HG02852 (cell line): ENCODE measurements around the gene EPN3.

ENCODE experiments used
- ATAC-seq: cut with Tn5 transposase; IDR thresholded peaks from one replicate; pipeline ENCODE4 v1.9.1; 2021; ENCODE audit warnings: mild to moderate bottlenecking, moderate library complexity; ENCODE audit not compliant: unreplicated experiment

The EPN3 gene

GRCh38 chr17:50585346-50585745 lies 52.8 kb downstream of the EPN3 start:
- ATAC-seq, result no peak

GRCh38 chr17:50585891-50586290 lies 53.4 kb downstream of the EPN3 start:
- no peak for ATAC-seq

GRCh38 chr17:50586421-50587247 lies 54.1 kb downstream of the EPN3 start:
- no peak for ATAC-seq

GRCh38 chr17:50587571-50587970 lies 55.0 kb downstream of the EPN3 start:
- no peak for ATAC-seq

- no peak for ATAC-seq
These were observed 56.0 kb downstream of the EPN3 start for GRCh38 chr17:50588391-50589049.

- no peak for ATAC-seq
These were observed 56.7 kb downstream of the EPN3 start for GRCh38 chr17:50589095-50589705.

- no peak for ATAC-seq
These were observed 58.6 kb downstream of the EPN3 start for GRCh38 chr17:50590946-50591737.

- ATAC-seq, result no peak
These were observed 60.8 kb downstream of the EPN3 start for GRCh38 chr17:50593321-50593720.
